HG03139 (cell line): ENCODE results near the gene BBS12.

ENCODE experiments used
- ATAC-seq: cut with Tn5 transposase; IDR thresholded peaks from one replicate; pipeline ENCODE4 v1.9.1; 2021; ENCODE audit not compliant: unreplicated experiment

BBS12 gene

DNA sequence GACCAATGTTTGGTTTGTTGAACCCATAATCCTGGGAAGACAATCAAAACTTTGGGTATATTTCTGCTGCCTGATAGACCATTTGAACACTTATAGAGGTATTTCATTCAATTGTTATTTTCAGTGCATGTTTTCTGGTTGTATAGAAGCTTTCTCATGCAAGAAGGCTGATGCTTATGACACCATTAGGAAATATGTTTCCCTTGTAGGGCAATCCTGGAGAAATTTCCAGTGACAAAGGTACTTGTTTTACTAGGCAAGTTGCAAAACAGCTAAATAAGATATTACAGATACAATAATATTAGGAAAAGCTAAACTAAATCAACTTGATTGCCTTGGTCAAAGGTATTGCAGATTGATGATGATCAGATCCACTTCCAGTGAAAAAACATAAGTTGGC is 61.3 kb downstream of the BBS12 start:
- no peak for ATAC-seq
